Activated T-cell treated with anti-CD3 and anti-CD28 coated beads, Interleukin-2, amount 50 U/mL, for 72 hours (primary cell): ENCODE results near the gene TIGD2. TPM values are rescaled to one million over a fixed set of nuclear protein-coding genes. Genes with fewer than 3 reads are reported as not detected.
A peak's percentile ranks its signal among the peaks of the same experiment; 100 is the strongest.

Experiments used
- ATAC-seq, 2 donors: fragments of 150-1000 bp; cut with Tn5 transposase; replicated peaks in 1 of 2; 2 replicates each; pipeline ENCODE4 v1.10.0; 2021; ENCODE audit warnings: moderate library complexity in 2 of 2, mild to moderate bottlenecking in 1 of 2
- DNase-seq, 2 donors: peaks; one replicate each; pipeline ENCODE4 v3.0.0; 2021 to 2022; ENCODE audit warnings: mixed read lengths in 1 of 2
- H3K27ac Mint-ChIP-seq: one replicate; pipeline ENCODE4 v1.8.0; 2022; ENCODE audit warnings: mild to moderate bottlenecking, moderate library complexity, mixed read lengths
- H3K27me3 Mint-ChIP-seq: one replicate; pipeline ENCODE4 v1.8.0; 2022; ENCODE audit warnings: low read depth, mixed read lengths
- H3K36me3 Mint-ChIP-seq, 2 donors: one replicate each; pipeline ENCODE4 v1.8.0; 2022; ENCODE audit warnings: mixed read lengths in 2 of 2, mild to moderate bottlenecking in 1 of 2; ENCODE audit not compliant: insufficient read depth in 2 of 2
- H3K4me1 Mint-ChIP-seq: one replicate; pipeline ENCODE4 v1.8.0; 2022; ENCODE audit warnings: low read depth, mixed read lengths
- H3K4me3 Mint-ChIP-seq, 2 donors: one replicate each; pipeline ENCODE4 v1.8.0; 2022; ENCODE audit warnings: mild to moderate bottlenecking in 2 of 2, mixed read lengths in 2 of 2, moderate library complexity in 2 of 2
- H3K9me3 Mint-ChIP-seq, 2 donors: one replicate each; pipeline ENCODE4 v1.8.0; 2022; ENCODE audit warnings: mixed read lengths in 2 of 2
- total RNA-seq, 2 donors: library from RNA; stranded (reverse); gene quantifications; one replicate each; pipeline ENCODE4 v1.2.3, GENCODE V29; 2022

The TIGD2 gene
- total RNA-seq = 1 to 10 TPM; 3.3 to 4.5 TPM

DNA sequence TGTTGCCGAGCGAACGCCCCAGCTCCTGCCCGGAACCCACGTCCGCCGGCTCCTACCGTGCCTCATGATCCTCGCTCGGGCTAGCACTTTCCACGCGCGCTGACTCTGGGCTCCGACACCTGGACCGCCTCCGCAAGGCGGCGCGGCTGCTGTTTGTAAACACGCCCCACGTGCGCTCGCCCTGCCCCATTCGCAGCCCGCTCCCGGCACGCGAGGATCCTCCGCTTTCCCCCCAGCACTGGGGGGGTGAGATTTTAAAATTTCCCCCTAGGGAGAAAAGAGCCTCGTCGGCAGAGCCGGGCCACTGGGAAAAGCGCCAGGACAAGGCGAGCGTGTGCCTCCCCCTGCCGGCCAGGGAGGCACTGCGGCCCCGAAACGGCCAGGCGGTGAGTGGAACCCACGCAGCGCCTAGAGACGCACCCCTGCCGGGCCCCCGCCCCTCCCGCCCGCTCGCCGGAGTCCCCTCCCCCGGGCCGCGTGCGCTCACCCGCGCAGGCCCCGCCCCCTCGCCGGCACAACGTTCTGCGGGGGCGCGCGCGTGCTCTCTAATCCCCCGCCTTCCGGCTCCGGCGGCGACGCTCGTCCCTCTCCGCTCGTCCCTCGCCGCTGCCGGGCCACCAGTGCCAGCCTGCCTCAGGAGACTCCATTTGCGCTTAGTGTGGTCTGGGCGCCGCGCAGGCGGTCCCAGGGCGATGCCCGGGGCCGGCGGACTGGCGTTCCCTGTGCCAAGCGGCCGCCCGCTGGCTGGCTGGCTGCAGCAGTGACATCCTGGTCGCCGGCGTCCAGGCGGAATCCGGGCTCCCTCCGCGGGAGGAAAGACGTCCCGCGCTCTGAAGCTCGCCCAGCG, at the start of gene TIGD2:
TIGD2 (plus strand) TSS at position 548 of the 847 bp plus-strand sequence. CDS start 1,442 bp downstream, outside the sequence.
- H3K4me3 Mint-ChIP-seq = peak within 1 kb of the TSS; percentile 90 to 93
- H3K27ac Mint-ChIP-seq = peak within 1 kb of the TSS; percentile 44
- peaks cover 28% of the 10 kb centered on the region for H3K27me3 Mint-ChIP-seq
- H3K4me1 Mint-ChIP-seq = peaks cover 36% of the 10 kb centered on the region
- peak; percentile 89 to 91 for DNase-seq
- peak; percentile 93 for ATAC-seq
- peaks cover 1 to 7% of the 10 kb centered on the region in 2 donors for H3K9me3 Mint-ChIP-seq
- H3K36me3 Mint-ChIP-seq = peaks cover 12 to 19% of the 10 kb centered on the region in 2 donors

DNA sequence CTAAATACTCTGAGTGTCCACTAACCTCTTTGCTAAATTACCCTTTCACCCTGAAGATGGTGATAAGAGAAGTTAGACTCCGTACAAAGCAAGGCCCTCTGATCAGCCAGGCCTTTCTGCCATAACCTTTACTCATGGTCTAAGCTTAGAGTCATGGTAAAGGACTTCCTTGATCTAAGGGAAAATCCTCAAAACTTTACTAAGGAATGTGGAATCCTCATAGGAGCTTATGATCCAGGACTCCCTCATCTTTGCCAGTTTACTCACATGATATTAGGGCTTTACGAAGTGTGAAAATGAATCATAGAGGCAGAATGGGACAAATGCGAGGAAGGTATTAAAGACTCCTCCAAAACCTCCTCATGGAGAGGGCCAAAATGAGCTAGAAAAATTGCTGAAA, 46.5 kb upstream of the TIGD2 start:
- H3K4me1 Mint-ChIP-seq = no peaks in the 10 kb centered on the region
- H3K27ac Mint-ChIP-seq = no peak overlapping the region
- DNase-seq = no peak
- H3K4me3 Mint-ChIP-seq = no peak overlapping the region
- peaks cover 10 to 11% of the 10 kb centered on the region in 2 donors for H3K9me3 Mint-ChIP-seq
- ATAC-seq = no peak
- H3K27me3 Mint-ChIP-seq = no peaks in the 10 kb centered on the region
- H3K36me3 Mint-ChIP-seq = peaks cover 16 to 20% of the 10 kb centered on the region in 2 donors

DNA sequence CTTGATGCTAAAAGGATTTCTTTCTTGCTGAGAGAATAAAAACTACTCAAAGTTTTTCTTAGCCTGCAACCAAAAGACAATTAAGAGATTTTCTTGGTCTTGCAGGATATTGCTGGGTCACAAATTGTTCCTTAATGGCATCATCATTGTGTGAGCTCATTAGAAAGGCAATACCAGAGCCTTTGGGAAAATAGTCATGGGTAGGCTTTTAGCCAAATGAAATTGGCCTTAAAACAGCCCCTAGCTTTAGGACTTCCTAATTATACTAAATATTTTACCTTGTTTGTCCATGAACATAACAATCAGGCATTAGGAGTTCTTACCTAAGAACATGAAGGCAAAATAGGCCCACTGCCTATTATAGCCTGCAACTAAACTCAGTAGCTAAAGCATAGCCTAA, 43.9 kb upstream of the TIGD2 start:
- H3K9me3 Mint-ChIP-seq = peaks cover 1 to 5% of the 10 kb centered on the region in 2 donors

DNA sequence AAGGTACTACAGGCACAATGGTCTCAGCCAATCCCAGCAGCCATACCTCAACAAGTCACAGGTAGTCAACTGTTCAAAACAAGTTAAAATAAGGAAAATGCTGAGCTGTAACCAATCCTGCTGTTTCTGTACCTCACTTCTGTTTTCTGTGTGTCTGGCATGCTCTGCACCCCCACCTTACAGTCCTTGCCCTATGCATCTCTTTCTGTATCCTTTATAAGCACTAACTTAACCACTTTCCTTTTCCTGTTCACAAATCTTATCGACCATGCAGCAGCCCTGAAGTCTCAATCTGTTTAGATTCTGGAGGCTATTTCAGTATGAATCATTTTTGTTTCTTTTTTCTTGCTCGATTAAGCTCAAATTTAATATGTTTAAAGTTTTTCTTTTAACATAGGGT, 41.9 kb upstream of the TIGD2 start:
- Mint-ChIP-seq H3K27ac (no peak overlapping the region), H3K4me1 (no peaks in the 10 kb centered on the region), H3K36me3 (peaks cover 3 to 6% of the 10 kb centered on the region in 2 donors), H3K27me3 (no peaks in the 10 kb centered on the region), H3K9me3 (peaks cover 1 to 2% of the 10 kb centered on the region in 2 donors), H3K4me3 (no peak overlapping the region)
- DNase-seq = no peak
- ATAC-seq = peak in 1 of 2 donors; percentile 33

More for the DNA sequence above, 43.9 kb upstream of the TIGD2 start:
- no peak overlapping the region for H3K4me3 Mint-ChIP-seq
- no peak overlapping the region for H3K27ac Mint-ChIP-seq
- H3K27me3 Mint-ChIP-seq = no peaks in the 10 kb centered on the region
- H3K36me3 Mint-ChIP-seq = peaks cover 6 to 8% of the 10 kb centered on the region in 2 donors
- H3K4me1 Mint-ChIP-seq = no peaks in the 10 kb centered on the region
- no peak for DNase-seq
- no peak for ATAC-seq

DNA sequence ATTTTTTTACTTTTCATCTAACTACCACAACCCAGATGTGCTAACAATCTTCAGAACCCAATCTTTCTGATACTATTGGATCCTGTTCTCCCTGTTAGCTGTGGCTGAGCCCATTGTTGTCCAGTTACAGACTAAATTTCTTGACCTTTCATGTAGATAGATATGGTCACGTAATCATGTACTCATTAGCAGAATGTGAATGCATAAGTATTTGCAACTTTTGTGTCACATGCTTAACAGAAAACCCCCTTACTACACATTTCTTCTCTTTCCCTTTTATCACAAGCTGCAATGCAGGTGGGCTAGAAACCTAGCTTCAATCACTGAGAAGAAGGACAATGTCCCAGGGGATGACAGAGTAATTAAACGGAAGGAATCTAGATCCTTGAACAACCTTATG, 41.3 kb upstream of the TIGD2 start:
- peaks cover 1 to 2% of the 10 kb centered on the region in 2 donors for H3K9me3 Mint-ChIP-seq
- no peak overlapping the region for H3K4me3 Mint-ChIP-seq
- no peak for ATAC-seq
- H3K4me1 Mint-ChIP-seq = no peaks in the 10 kb centered on the region
- H3K27ac Mint-ChIP-seq = no peak overlapping the region
- H3K27me3 Mint-ChIP-seq = no peaks in the 10 kb centered on the region
- DNase-seq = no peak
- H3K36me3 Mint-ChIP-seq = peaks cover 1 to 3% of the 10 kb centered on the region in 2 donors

DNA sequence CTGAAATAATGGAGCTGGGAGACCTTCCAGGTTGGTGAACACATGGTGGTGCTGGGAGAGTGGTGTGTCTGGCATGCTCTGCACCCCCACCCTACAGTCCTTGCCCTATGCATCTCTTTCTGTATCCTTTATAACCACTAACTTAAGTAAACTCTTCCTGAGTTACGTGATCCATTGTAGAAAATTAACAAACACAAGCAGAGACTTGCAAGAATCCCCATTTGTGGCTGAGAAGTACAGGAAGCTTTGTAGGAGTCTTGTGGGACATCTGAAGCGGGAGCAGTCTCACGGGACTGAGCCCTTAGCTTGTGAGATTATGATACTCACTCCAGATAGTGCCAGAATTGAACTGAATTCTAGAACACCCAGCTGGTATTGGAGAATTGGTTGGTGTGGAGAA, 40.0 kb upstream of the TIGD2 start:
- Mint-ChIP-seq H3K27me3 (no peaks in the 10 kb centered on the region), H3K36me3 (peaks cover 1 to 4% of the 10 kb centered on the region in 2 donors), H3K9me3 (peaks cover 1 to 2% of the 10 kb centered on the region in 2 donors), H3K4me1 (no peaks in the 10 kb centered on the region), H3K4me3 (no peak overlapping the region), H3K27ac (no peak overlapping the region)
- DNase-seq (no peak), ATAC-seq (no peak)

DNA sequence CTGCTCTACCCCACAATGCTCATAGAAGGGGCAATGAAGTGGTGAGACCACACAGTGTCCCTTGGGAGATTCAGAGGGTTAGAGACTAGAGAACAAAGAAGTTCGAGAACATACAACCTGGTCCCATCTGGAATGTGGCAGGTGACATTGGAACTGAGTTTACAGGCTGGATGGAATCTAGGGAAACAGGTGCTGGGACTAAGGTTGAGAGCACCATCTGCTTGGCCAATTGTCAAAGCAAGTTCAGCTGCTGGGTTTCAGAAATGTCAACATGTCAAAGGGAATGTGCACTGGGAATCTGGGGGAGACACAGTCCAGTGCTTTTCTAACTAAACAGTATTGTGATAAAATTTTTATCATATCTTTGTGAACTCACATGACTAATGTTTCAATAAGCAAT, 38.4 kb upstream of the TIGD2 start:
- peaks cover 6 to 10% of the 10 kb centered on the region in 2 donors for H3K9me3 Mint-ChIP-seq
- H3K4me3 Mint-ChIP-seq = no peak overlapping the region
- peaks cover 6 to 14% of the 10 kb centered on the region in 2 donors for H3K36me3 Mint-ChIP-seq
- peaks cover 9% of the 10 kb centered on the region for H3K27me3 Mint-ChIP-seq
- DNase-seq (no peak), ATAC-seq (no peak)
- H3K4me1 Mint-ChIP-seq = no peaks in the 10 kb centered on the region
- H3K27ac Mint-ChIP-seq = no peak overlapping the region

DNA sequence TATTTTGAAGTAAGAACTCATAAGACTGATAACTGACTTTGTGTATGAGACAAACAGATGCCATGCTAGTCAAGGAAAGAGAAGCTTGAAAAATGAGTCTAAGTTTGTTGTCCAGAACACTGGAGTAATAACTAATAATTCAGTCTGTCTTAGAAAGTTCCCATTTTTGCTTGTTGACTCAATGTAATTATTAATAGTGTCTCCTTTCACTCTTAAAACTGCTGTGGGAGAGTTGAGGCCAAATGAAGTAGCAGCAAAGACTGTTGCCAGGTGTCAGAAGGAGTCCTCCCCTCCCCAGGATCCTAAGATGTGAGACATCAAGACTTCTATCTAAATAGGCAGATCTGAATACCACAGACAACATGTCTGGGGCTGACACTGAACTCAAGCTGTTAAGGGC, 33.6 kb upstream of the TIGD2 start:
- Mint-ChIP-seq H3K4me3 (no peak overlapping the region), H3K9me3 (peaks cover 8 to 14% of the 10 kb centered on the region in 2 donors), H3K27me3 (peaks cover 18% of the 10 kb centered on the region), H3K36me3 (peaks cover 11 to 24% of the 10 kb centered on the region in 2 donors), H3K27ac (no peak overlapping the region), H3K4me1 (peaks cover 24% of the 10 kb centered on the region)
- ATAC-seq (no peak), DNase-seq (no peak)

DNA sequence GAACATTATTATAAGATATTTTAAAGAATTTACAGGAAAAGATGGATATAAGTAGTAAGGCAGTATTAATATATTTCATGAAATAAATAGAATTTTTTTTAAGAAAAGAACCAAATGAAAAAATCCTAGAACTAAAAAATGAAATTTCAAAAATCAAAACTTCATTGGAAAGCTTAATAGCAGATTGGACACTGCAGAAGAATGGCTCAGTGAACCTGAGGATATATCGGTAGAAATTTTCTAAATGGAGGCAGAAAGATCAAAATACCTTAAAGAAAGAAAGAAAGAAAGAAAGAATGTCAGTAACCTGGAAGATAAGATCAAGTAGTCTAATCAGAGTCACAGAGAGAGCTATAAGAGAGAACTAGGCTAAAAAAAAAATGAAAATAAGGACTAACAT, 33.0 kb upstream of the TIGD2 start:
- no peak for DNase-seq
- H3K27me3 Mint-ChIP-seq = peaks cover 18% of the 10 kb centered on the region
- no peak for ATAC-seq
- H3K4me1 Mint-ChIP-seq = peaks cover 24% of the 10 kb centered on the region
- H3K4me3 Mint-ChIP-seq = no peak overlapping the region
- peaks cover 9 to 14% of the 10 kb centered on the region in 2 donors for H3K9me3 Mint-ChIP-seq
- no peak overlapping the region for H3K27ac Mint-ChIP-seq
- peaks cover 11 to 24% of the 10 kb centered on the region in 2 donors for H3K36me3 Mint-ChIP-seq

DNA sequence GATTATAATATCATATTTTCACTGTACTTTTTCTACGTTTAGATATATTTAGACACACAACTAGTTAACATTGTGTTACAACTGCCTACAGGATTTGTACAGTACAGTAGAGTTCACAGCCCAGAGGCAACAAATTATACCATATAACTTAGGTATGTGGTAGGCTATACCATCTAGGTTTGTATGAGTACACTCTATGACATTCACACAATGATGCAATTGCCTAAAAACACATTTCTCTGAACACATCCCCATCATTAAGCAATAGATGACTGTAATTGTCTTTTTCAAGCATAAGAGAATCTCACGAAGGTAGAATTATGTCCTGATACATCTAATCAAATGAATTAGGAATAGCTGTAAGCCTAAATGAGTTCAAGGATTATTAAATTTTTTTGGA, 12.3 kb upstream of the TIGD2 start:
- Mint-ChIP-seq H3K27me3 (no peaks in the 10 kb centered on the region), H3K4me3 (no peak overlapping the region), H3K4me1 (peaks cover 30% of the 10 kb centered on the region), H3K27ac (no peak overlapping the region), H3K9me3 (no peaks in the 10 kb centered on the region), H3K36me3 (no peaks in the 10 kb centered on the region)
- DNase-seq (no peak), ATAC-seq (peak; percentile 69 to 74)

DNA sequence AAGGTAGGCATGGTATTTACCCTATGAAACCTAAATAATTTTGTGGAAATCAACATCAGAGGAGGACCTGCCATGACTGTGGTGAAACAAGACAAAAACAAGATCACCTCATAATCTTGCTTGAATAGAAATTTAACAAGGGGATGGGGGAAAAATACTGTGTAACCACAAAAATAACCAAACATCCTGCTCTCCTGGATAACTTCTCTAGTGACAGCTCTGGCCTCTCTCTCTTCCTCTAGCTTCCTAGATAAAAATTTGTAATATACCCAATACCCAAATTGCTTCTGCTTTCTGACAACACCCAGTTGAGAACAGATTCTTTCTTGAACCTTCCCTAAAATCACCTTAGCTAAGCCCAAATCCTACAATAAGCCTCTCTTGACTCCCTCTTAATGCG, 11.9 kb upstream of the TIGD2 start:
- DNase-seq (no peak), ATAC-seq (no peak)
- peak overlapping the region; percentile 72 for H3K27ac Mint-ChIP-seq
- peaks cover 3% of the 10 kb centered on the region for H3K27me3 Mint-ChIP-seq
- no peak overlapping the region for H3K4me3 Mint-ChIP-seq
- no peaks in the 10 kb centered on the region for H3K9me3 Mint-ChIP-seq
- H3K36me3 Mint-ChIP-seq = no peaks in the 10 kb centered on the region
- peaks cover 30% of the 10 kb centered on the region for H3K4me1 Mint-ChIP-seq

DNA sequence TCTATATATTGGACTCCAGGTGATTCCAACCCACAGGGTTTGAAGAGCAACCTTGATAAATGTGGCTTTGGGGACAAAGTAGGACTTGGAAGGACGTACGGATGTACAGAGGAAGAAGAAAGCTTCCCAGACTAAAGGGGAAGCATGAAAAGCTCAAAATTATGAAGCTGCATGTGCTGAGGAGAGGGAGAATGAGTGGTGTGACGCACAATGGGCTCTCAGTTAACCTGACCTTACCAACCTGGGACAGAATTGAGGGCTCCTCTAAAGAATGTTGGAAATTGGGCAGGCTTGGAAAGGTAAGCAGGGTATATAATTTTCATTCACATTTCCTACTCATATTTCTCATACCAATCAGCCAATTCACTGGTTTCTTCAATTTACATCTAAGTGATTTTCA, 10.5 kb upstream of the TIGD2 start:
- H3K27me3 Mint-ChIP-seq = peaks cover 6% of the 10 kb centered on the region
- ATAC-seq (peak; percentile 5 to 6), DNase-seq (no peak)
- peak overlapping the region; percentile 23 for H3K27ac Mint-ChIP-seq
- no peaks in the 10 kb centered on the region for H3K9me3 Mint-ChIP-seq
- no peaks in the 10 kb centered on the region for H3K36me3 Mint-ChIP-seq
- H3K4me1 Mint-ChIP-seq = peaks cover 30% of the 10 kb centered on the region
- peak overlapping the region; percentile 15 to 44 for H3K4me3 Mint-ChIP-seq

DNA sequence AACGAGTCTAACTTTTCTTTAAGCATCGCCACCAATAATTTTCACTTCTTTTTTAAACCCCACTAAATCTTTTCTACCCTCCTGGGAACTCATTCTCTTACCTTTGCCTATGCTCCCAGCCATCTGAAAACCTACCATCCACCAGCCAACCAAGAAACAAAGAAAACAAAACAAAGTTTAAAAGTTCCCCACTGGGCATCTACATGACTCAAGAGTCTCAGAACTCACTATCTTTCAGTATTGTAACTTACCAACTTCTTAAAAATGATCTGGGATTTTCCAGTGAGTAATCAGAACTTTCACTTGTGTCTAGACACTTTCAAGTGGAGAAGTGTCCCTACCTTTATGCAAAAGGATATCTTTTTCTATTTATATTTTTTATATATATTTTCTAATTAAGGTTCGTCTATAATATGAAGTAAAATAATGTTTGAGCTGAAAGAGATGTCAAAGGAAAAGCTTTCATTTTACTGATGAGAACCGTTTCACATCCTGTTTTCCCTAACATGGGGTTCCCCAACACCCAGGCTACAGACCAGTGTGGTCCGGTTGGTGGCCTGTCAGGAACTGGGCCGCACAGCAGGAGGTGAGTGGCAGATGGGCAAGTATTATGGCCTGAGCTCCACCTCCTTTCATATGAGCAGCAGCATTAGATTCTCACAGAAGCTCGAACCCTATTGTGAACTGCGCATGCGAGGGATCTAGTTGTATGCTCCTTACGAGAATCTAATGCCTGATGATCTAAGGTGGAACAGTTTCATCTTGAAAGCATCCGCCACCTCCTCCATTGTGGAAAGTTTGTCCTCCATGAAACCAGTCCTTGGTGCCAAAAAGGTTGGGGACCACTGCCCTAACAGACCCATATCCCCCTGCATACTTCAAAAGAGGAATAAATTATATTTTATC, 9.8 kb upstream of the TIGD2 start:
- H3K27me3 Mint-ChIP-seq = peaks cover 6% of the 10 kb centered on the region
- peak overlapping the region; percentile 23 for H3K27ac Mint-ChIP-seq
- no peaks in the 10 kb centered on the region for H3K9me3 Mint-ChIP-seq
- peaks cover 30% of the 10 kb centered on the region for H3K4me1 Mint-ChIP-seq
- no peaks in the 10 kb centered on the region for H3K36me3 Mint-ChIP-seq
- H3K4me3 Mint-ChIP-seq = peak overlapping the region; percentile 15 to 44
- peak in 1 of 2 donors; percentile 12 for DNase-seq
- ATAC-seq = peak; percentile 83 to 89
